ENCODE data around the gene NRXN2. TPM values are rescaled to one million over a fixed set of nuclear protein-coding genes. Genes with fewer than 3 reads are reported as not detected.

The NRXN2 gene
- total RNA-seq, 1 donor from 2014 or later = 0.14 TPM

DNA sequence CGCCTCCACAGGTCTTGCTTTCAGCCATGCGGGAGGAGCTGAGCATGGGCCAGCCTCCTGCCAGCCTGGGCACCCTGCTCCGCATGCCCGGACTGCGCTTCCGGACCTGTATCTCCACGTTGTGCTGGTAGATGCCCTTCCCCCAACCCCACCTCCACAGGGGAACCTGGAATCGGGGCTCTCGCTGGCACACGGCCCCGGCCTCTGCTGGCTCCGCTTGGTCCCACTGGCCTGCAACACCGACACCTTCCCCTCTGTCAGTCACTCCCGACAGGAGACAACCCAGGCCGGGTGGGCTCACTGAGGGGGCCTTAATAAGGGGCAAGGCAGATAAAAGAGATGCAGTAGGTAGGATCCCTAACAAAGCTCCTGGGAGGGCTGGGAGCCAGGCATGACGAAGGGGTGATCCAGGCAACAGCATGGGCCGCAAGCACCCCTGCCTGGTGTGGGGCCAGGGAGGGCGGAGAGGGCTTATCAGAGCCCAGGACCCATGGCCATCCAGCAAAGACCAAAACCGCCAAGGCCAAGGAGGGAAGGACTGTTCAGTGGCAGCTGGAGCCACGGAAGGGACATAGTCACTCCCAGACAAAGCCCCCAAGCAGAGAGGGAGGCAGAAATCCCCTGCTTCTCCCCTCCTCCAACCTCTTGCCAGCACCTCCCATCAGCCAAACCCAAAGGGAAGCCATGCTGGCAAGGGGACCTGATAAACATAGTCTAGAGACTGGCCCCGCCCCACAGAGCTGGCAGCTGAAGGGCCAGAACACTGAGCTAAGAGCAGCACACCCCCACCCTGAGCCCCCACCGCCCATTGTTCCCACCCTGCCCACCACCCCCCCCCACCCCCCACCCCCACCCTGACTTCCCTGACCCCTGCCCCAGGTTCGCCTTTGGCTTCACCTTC is 124.0 kb downstream of the NRXN2 start:
- no peak for TF ChIP-seq EZH2 (IDR thresholded peaks at IDR 0.05; ENCODE audit: insufficient read depth, low read length)
- TF ChIP-seq CTCF (IDR thresholded peaks at IDR 0.05; ENCODE audit: insufficient read depth, low read depth, low read length) = no peak
- H3K4me1 ChIP-seq (ENCODE audit: insufficient read depth, low read length) = no peaks in the 10 kb centered on the region
- H3K27ac ChIP-seq (ENCODE audit: low read depth, low read length) = no peak overlapping the region
- H3K4me1 Mint-ChIP-seq (ENCODE audit: low read depth, unreplicated experiment) = no peaks in the 10 kb centered on the region
- FAIRE-seq (no peak), DNase-seq (ENCODE audit: low read depth) (no peak)
- no peaks in the 10 kb centered on the region for H3K36me3 ChIP-seq (ENCODE audit: insufficient read depth, low read length)
- H2AFZ ChIP-seq (ENCODE audit: low read depth, low read length) = no peak overlapping the region
- H3K27me3 ChIP-seq (ENCODE audit: insufficient read depth, low read length) = no peaks in the 10 kb centered on the region
- no peaks in the 10 kb centered on the region for H3K9me3 Mint-ChIP-seq (ENCODE audit: unreplicated experiment)
- no peak overlapping the region for H3K4me3 Mint-ChIP-seq (ENCODE audit: unreplicated experiment)
- no peaks in the 10 kb centered on the region for H3K79me2 ChIP-seq (ENCODE audit: insufficient read depth, low read length)
- H3K36me3 Mint-ChIP-seq (ENCODE audit: low read depth, unreplicated experiment) = no peaks in the 10 kb centered on the region
- H3K27me3 Mint-ChIP-seq (ENCODE audit: low read depth, unreplicated experiment) = peaks cover 34% of the 10 kb centered on the region
- H3K27ac Mint-ChIP-seq (ENCODE audit: unreplicated experiment) = no peak overlapping the region
- H3K4me3 ChIP-seq (ENCODE audit: insufficient read depth, low read depth, low read length) = no peak overlapping the region
- H4K20me1 ChIP-seq (ENCODE audit: insufficient read depth, low read length) = no peaks in the 10 kb centered on the region
- no peak overlapping the region for H3K4me2 ChIP-seq (ENCODE audit: low read length)
- no peak overlapping the region for H3K9ac ChIP-seq (ENCODE audit: low read length)
- no peaks in the 10 kb centered on the region for H3K9me3 ChIP-seq (ENCODE audit: insufficient read depth, low read depth, low read length)

- H3K4me3 ChIP-seq (ENCODE audit: insufficient read depth, low read depth, low read length) = no peak overlapping the region
- H3K27me3 ChIP-seq (ENCODE audit: insufficient read depth, low read length) = no peaks in the 10 kb centered on the region
- no peak for FAIRE-seq
- H2AFZ ChIP-seq (ENCODE audit: low read depth, low read length) = no peak overlapping the region
- Mint-ChIP-seq H3K27me3 (ENCODE audit: low read depth, unreplicated experiment) (peaks cover 26% of the 10 kb centered on the region), H3K4me1 (ENCODE audit: low read depth, unreplicated experiment) (no peaks in the 10 kb centered on the region), H3K9me3 (ENCODE audit: unreplicated experiment) (peaks cover 3% of the 10 kb centered on the region), H3K27ac (ENCODE audit: unreplicated experiment) (no peak overlapping the region), H3K4me3 (ENCODE audit: unreplicated experiment) (no peak overlapping the region), H3K36me3 (ENCODE audit: low read depth, unreplicated experiment) (no peaks in the 10 kb centered on the region)
- no peak for DNase-seq (ENCODE audit: low read depth)
- H3K9me3 ChIP-seq (ENCODE audit: insufficient read depth, low read depth, low read length) = no peaks in the 10 kb centered on the region
- H4K20me1 ChIP-seq (ENCODE audit: insufficient read depth, low read length) = no peaks in the 10 kb centered on the region
- no peaks in the 10 kb centered on the region for H3K4me1 ChIP-seq (ENCODE audit: insufficient read depth, low read length)
- H3K9ac ChIP-seq (ENCODE audit: low read length) = no peak overlapping the region
- no peak overlapping the region for H3K4me2 ChIP-seq (ENCODE audit: low read length)
- H3K27ac ChIP-seq (ENCODE audit: low read depth, low read length) = no peak overlapping the region
- H3K79me2 ChIP-seq (ENCODE audit: insufficient read depth, low read length) = no peaks in the 10 kb centered on the region
- TF ChIP-seq CTCF (IDR thresholded peaks at IDR 0.05; ENCODE audit: insufficient read depth, low read depth, low read length) (no peak), EZH2 (IDR thresholded peaks at IDR 0.05; ENCODE audit: insufficient read depth, low read length) (no peak)
- H3K36me3 ChIP-seq (ENCODE audit: insufficient read depth, low read length) = no peaks in the 10 kb centered on the region
Observed at GRCh38 chr11:64598106-64598796, 124.7 kb downstream of the NRXN2 start.

Measured in astrocyte (in vitro differentiated cells and primary cell).